SK-N-SH (cell line): ENCODE results near the gene MRPS26. TPM values are rescaled to one million over a fixed set of nuclear protein-coding genes. Genes with fewer than 3 reads are reported as not detected.
"Not testable (repeated sequence)": the region's sequence is repeated elsewhere in the genome, so short reads cannot be mapped to it uniquely, and the experiment has no call there.

ENCODE experiments used
- CTCF ChIA-PET: fragments of 300-600, 350-600 bp; formaldehyde crosslinking; extraction: SDS; loops from one replicate; lab custom pipeline; 2021; lab: Yijun Ruan, JAX
- POLR2A ChIA-PET: fragments of 350-600 bp; sonication (Branson Sonifier 250); formaldehyde crosslinking; extraction: SDS; loops from one replicate; lab custom pipeline; 2020; ENCODE audit warnings: antibody characterized with exemption, inconsistent platforms; lab: Yijun Ruan, JAX
- DNase-seq: peaks from one replicate; pipeline ENCODE4 v3.0.0; 2012
- H2AFZ ChIP-seq: fragments of 200-600 bp; sonication (generic); 2 replicates; pipeline ENCODE4 v1.8.1; 2016; ENCODE audit warnings: antibody characterized with exemption, mild to moderate bottlenecking, low read depth
- H3F3A ChIP-seq: fragments of 200-600 bp; sonication (generic); replicated peaks from 2 replicates; pipeline ENCODE3; 2016; ENCODE audit warnings: antibody characterized with exemption, mild to moderate bottlenecking; ENCODE audit not compliant: insufficient read depth
- H3K27ac ChIP-seq, 2 experiments: fragments of 200-500 bp in 1 of 2; fragments of 200-600 bp in 1 of 2; sonication (Bioruptor generic) in 1 of 2; sonication (generic), shearing (Covaris generic) in 1 of 2; 2 replicates each; pipeline versions ENCODE4 v1.5.1 to v1.6.1; 2014 to 2016; ENCODE audit warnings: low read depth in 2 of 2, inconsistent platforms in 1 of 2, low read length in 1 of 2, mild to moderate bottlenecking in 1 of 2, mixed read lengths in 1 of 2
- H3K27me3 ChIP-seq: fragments of 200-600 bp; sonication (generic), shearing (Covaris generic); 2 replicates; pipeline ENCODE4 v1.6.1; 2016; ENCODE audit warnings: mixed run types; ENCODE audit not compliant: insufficient read depth
- H3K36me3 ChIP-seq, 2 experiments: fragments of 200-500 bp in 1 of 2; fragments of 200-600 bp in 1 of 2; sonication (Bioruptor generic) in 1 of 2; sonication (generic) in 1 of 2; replicated peaks in 1 of 2; 2 replicates each; pipeline versions ENCODE3 to v1.5.1; 2014 to 2016; ENCODE audit warnings: low read length in 1 of 2, mild to moderate bottlenecking in 1 of 2; ENCODE audit not compliant: insufficient read depth in 2 of 2, control insufficient read depth in 1 of 2
- H3K4me1 ChIP-seq, 2 experiments: fragments of 200-500 bp in 1 of 2; fragments of 200-600 bp in 1 of 2; sonication (Bioruptor generic) in 1 of 2; sonication (generic), shearing (Covaris generic) in 1 of 2; 2 replicates each; pipeline versions ENCODE4 v1.5.1 to v1.6.1; 2014 to 2016; ENCODE audit warnings: low read depth in 1 of 2, low read length in 1 of 2, mixed run types in 1 of 2; ENCODE audit not compliant: insufficient read depth in 2 of 2, control insufficient read depth in 1 of 2
- H3K4me2 ChIP-seq: fragments of 200-600 bp; sonication (generic), shearing (Covaris generic); 2 replicates; pipeline ENCODE4 v1.6.1; 2017; ENCODE audit warnings: mixed run types
- H3K4me3 ChIP-seq, 2 experiments: fragments of 200-500 bp in 1 of 2; fragments of 200-600 bp in 1 of 2; sonication (Bioruptor generic) in 1 of 2; sonication (generic), shearing (Covaris generic) in 1 of 2; 2 replicates each; pipeline versions ENCODE4 v1.5.1 to v1.8.1; 2014 to 2016; ENCODE audit warnings: low read depth in 2 of 2, inconsistent platforms in 1 of 2, low read length in 1 of 2, mild to moderate bottlenecking in 1 of 2, mixed read lengths in 1 of 2, moderate library complexity in 1 of 2
- H3K79me2 ChIP-seq: fragments of 200-600 bp; sonication (generic); 2 replicates; pipeline ENCODE4 v1.8.1; 2017; ENCODE audit warnings: mild to moderate bottlenecking; ENCODE audit not compliant: insufficient read depth
- H3K9ac ChIP-seq: fragments of 200-600 bp; sonication (generic); 2 replicates; pipeline ENCODE4 v1.6.1; 2017; ENCODE audit warnings: mixed run types
- H3K9me2 ChIP-seq: fragments of 200-600 bp; sonication (generic); 2 replicates; pipeline ENCODE4 v1.6.1; 2017; ENCODE audit warnings: mixed run types
- H3K9me3 ChIP-seq: fragments of 200-600 bp; sonication (generic); 2 replicates; pipeline ENCODE4 v1.6.1; 2017; ENCODE audit warnings: mixed run types, mild to moderate bottlenecking, moderate library complexity
- H4K20me1 ChIP-seq: fragments of 200-600 bp; sonication (generic); 2 replicates; pipeline ENCODE4 v1.6.1; 2017; ENCODE audit warnings: mild to moderate bottlenecking, mixed run types; ENCODE audit not compliant: insufficient read depth
- CHD2 ChIP-seq: fragments of 150-350 bp; IDR thresholded peaks from 2 replicates; pipeline ENCODE4 v1.6.1; 2018; ENCODE audit warnings: low read length; ENCODE audit not compliant: partially characterized antibody
- ELF1 ChIP-seq: IDR thresholded peaks from 2 replicates; pipeline ENCODE4 v1.4.0; 2012
- EZH2phosphoT487 ChIP-seq: fragments of 200-600 bp; sonication (generic); IDR thresholded peaks from 2 replicates; pipeline ENCODE4 v1.6.1; 2017; ENCODE audit warnings: low read depth, mixed run types, mild to moderate bottlenecking, antibody characterized with exemption, moderate library complexity, borderline replicate concordance
- FOXM1 ChIP-seq: IDR thresholded peaks from 2 replicates; pipeline ENCODE4 v1.4.0; 2012; ENCODE audit warnings: low read depth, mild to moderate bottlenecking
- GABPA ChIP-seq: IDR thresholded peaks from 2 replicates; pipeline ENCODE4 v1.4.0; 2012; ENCODE audit warnings: low read depth, mild to moderate bottlenecking
- JUND ChIP-seq: IDR thresholded peaks from 2 replicates; pipeline ENCODE4 v1.4.0; 2012
- NFIC ChIP-seq: IDR thresholded peaks from 2 replicates; pipeline ENCODE4 v1.4.0; 2012; ENCODE audit warnings: borderline replicate concordance
- NRF1 ChIP-seq: IDR thresholded peaks from 2 replicates; pipeline ENCODE4 v1.6.1; 2012; ENCODE audit warnings: low read depth, mild to moderate bottlenecking, low read length
- RCOR1 ChIP-seq: fragments of 150-350 bp; IDR thresholded peaks from 2 replicates; pipeline ENCODE4 v1.6.1; 2017; ENCODE audit warnings: antibody characterized with exemption, low read length
- RXRA ChIP-seq: IDR thresholded peaks from 2 replicates; pipeline ENCODE4 v1.4.0; 2012; ENCODE audit warnings: low read depth, mild to moderate bottlenecking, borderline replicate concordance
- SIN3A ChIP-seq: IDR thresholded peaks from 2 replicates; pipeline ENCODE4 v1.6.1; 2012; ENCODE audit warnings: low read depth, mild to moderate bottlenecking, low read length, moderate library complexity, borderline replicate concordance
- TAF1 ChIP-seq: IDR thresholded peaks from 2 replicates; pipeline ENCODE4 v1.6.1; 2012; ENCODE audit warnings: low read depth, mild to moderate bottlenecking, low read length, moderate library complexity, borderline replicate concordance
- TCF12 ChIP-seq: IDR thresholded peaks from 2 replicates; pipeline ENCODE4 v1.4.0; 2012
- TEAD4 ChIP-seq: IDR thresholded peaks from 2 replicates; pipeline ENCODE4 v1.4.0; 2012; ENCODE audit warnings: mild to moderate bottlenecking, borderline replicate concordance; ENCODE audit not compliant: insufficient read depth
- YY1 ChIP-seq: IDR thresholded peaks from 2 replicates; pipeline ENCODE4 v1.4.0; 2012; ENCODE audit warnings: low read depth, mild to moderate bottlenecking
- WGBS: methylation state at CpG from one replicate; pipeline ENCODE4 v1.1.6; 2017; ENCODE audit warnings: low lambda C conversion rate; 5-methylcytosine and 5-hydroxymethylcytosine counted together
- polyA plus RNA-seq, 3 experiments: library from polyadenylated mRNA; depleted of rRNA; stranded (reverse); fragments of >200 nt; gene quantifications; 2 replicates each; pipeline ENCODE4 v1.2.3, GENCODE V29; 2012
- TF ChIP-seq, protein P1 (sequence below): fragments of 200-600 bp; sonication (generic); IDR thresholded peaks from 2 replicates; pipeline ENCODE4 v1.6.1; 2017; ENCODE audit warnings: antibody characterized with exemption, mild to moderate bottlenecking, moderate library complexity
- TF ChIP-seq, protein P2 (sequence below): IDR thresholded peaks from 2 replicates; pipeline ENCODE4 v1.4.0; 2012; ENCODE audit warnings: low read depth
- TF ChIP-seq, protein P3 (sequence below): IDR thresholded peaks from 2 replicates; pipeline ENCODE4 v1.4.0; 2012; ENCODE audit warnings: low read depth, borderline replicate concordance
- TF ChIP-seq, protein P4 (sequence below): IDR thresholded peaks from 2 replicates; pipeline ENCODE4 v1.4.0; 2012; ENCODE audit warnings: low read depth, borderline replicate concordance
- TF ChIP-seq, protein P5 (sequence below): IDR thresholded peaks from 2 replicates; pipeline ENCODE4 v1.6.1; 2012; ENCODE audit warnings: mild to moderate bottlenecking, low read depth, low read length, moderate library complexity

MRPS26 gene
- polyA plus RNA-seq, 1 of the 3 experiments (the other 2 are of a cell fraction): 152 TPM

DNA sequence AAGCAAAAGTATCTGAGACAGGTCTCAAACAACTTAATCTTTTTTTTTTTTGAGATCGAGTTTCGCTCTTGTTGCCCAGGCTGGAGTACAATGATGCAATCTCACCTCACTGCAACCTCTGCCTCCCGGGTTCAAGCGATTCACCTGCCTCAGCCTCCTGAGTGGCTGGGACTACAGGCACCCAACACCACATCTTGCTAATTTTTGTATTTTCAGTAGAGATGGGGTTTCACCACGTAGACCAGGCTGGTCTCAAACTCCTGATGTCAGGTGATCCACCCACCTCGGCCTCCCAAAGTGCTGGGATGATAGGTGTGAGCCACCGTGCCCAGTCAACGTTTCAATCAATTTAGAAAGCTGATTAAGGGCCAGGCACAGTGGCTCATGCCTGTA is 27.4 kb downstream of the MRPS26 start:
- H3K9me2 ChIP-seq, H3K79me2 ChIP-seq, H3K9ac ChIP-seq, POLR2A ChIA-PET, H3F3A ChIP-seq, H3K4me2 ChIP-seq, H3K36me3 ChIP-seq, H3K27me3 ChIP-seq, DNase-seq, H3K4me3 ChIP-seq, H4K20me1 ChIP-seq, H2AFZ ChIP-seq, H3K9me3 ChIP-seq, H3K4me1 ChIP-seq, H3K27ac ChIP-seq: not testable (repeated sequence)
- WGBS: 77% methylated on average over 8 of the region's 8 CpGs
- CTCF ChIA-PET: interaction anchor here (0.9 to 1.2 kb wide), 2 partner anchors 11 to 19 kb away, joined by 3 to 4 read pairs; no protein-coding TSS in a partner anchor

DNA sequence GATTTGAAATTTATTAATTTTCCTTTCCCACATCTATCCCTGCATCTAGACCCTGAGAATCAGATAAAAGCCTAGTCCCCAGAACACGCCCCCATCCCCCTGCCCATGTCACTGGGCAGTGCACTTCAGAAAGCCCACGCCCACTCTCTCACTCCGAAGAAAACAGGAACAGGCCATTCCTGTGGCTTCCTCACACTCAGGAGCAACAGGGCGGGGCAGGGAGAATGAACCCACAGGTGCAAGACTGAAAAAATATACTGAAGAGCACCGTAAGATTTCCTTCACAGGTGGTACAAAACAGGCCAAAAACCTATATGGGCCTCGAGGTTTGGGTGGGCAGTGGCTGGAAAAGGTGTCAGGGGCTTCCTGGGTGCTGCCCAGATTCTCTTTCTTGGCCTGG is 29.0 kb downstream of the MRPS26 start:
- no peak for TF ChIP-seq TCF12
- no peak for TF ChIP-seq SIN3A
- TF ChIP-seq, protein P1, sequence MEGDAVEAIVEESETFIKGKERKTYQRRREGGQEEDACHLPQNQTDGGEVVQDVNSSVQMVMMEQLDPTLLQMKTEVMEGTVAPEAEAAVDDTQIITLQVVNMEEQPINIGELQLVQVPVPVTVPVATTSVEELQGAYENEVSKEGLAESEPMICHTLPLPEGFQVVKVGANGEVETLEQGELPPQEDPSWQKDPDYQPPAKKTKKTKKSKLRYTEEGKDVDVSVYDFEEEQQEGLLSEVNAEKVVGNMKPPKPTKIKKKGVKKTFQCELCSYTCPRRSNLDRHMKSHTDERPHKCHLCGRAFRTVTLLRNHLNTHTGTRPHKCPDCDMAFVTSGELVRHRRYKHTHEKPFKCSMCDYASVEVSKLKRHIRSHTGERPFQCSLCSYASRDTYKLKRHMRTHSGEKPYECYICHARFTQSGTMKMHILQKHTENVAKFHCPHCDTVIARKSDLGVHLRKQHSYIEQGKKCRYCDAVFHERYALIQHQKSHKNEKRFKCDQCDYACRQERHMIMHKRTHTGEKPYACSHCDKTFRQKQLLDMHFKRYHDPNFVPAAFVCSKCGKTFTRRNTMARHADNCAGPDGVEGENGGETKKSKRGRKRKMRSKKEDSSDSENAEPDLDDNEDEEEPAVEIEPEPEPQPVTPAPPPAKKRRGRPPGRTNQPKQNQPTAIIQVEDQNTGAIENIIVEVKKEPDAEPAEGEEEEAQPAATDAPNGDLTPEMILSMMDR: no peak
- no peak for TF ChIP-seq NFIC
- no peak for TF ChIP-seq FOXM1
- TF ChIP-seq YY1: no peak
- TF ChIP-seq, protein P2, sequence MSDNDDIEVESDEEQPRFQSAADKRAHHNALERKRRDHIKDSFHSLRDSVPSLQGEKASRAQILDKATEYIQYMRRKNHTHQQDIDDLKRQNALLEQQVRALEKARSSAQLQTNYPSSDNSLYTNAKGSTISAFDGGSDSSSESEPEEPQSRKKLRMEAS: no peak
- no peak for TF ChIP-seq RXRA
- TF ChIP-seq ELF1: no peak
- TF ChIP-seq EZH2phosphoT487: no peak
- TF ChIP-seq, protein P3, sequence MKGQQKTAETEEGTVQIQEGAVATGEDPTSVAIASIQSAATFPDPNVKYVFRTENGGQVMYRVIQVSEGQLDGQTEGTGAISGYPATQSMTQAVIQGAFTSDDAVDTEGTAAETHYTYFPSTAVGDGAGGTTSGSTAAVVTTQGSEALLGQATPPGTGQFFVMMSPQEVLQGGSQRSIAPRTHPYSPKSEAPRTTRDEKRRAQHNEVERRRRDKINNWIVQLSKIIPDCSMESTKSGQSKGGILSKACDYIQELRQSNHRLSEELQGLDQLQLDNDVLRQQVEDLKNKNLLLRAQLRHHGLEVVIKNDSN: no peak
- no peak for TF ChIP-seq GABPA
- TF ChIP-seq, protein P4, sequence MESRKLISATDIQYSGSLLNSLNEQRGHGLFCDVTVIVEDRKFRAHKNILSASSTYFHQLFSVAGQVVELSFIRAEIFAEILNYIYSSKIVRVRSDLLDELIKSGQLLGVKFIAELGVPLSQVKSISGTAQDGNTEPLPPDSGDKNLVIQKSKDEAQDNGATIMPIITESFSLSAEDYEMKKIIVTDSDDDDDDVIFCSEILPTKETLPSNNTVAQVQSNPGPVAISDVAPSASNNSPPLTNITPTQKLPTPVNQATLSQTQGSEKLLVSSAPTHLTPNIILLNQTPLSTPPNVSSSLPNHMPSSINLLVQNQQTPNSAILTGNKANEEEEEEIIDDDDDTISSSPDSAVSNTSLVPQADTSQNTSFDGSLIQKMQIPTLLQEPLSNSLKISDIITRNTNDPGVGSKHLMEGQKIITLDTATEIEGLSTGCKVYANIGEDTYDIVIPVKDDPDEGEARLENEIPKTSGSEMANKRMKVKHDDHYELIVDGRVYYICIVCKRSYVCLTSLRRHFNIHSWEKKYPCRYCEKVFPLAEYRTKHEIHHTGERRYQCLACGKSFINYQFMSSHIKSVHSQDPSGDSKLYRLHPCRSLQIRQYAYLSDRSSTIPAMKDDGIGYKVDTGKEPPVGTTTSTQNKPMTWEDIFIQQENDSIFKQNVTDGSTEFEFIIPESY: no peak
- TF ChIP-seq RCOR1: no peak
- no peak for TF ChIP-seq TEAD4
- TF ChIP-seq, protein P5, sequence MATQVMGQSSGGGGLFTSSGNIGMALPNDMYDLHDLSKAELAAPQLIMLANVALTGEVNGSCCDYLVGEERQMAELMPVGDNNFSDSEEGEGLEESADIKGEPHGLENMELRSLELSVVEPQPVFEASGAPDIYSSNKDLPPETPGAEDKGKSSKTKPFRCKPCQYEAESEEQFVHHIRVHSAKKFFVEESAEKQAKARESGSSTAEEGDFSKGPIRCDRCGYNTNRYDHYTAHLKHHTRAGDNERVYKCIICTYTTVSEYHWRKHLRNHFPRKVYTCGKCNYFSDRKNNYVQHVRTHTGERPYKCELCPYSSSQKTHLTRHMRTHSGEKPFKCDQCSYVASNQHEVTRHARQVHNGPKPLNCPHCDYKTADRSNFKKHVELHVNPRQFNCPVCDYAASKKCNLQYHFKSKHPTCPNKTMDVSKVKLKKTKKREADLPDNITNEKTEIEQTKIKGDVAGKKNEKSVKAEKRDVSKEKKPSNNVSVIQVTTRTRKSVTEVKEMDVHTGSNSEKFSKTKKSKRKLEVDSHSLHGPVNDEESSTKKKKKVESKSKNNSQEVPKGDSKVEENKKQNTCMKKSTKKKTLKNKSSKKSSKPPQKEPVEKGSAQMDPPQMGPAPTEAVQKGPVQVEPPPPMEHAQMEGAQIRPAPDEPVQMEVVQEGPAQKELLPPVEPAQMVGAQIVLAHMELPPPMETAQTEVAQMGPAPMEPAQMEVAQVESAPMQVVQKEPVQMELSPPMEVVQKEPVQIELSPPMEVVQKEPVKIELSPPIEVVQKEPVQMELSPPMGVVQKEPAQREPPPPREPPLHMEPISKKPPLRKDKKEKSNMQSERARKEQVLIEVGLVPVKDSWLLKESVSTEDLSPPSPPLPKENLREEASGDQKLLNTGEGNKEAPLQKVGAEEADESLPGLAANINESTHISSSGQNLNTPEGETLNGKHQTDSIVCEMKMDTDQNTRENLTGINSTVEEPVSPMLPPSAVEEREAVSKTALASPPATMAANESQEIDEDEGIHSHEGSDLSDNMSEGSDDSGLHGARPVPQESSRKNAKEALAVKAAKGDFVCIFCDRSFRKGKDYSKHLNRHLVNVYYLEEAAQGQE: no peak
- no peak for TF ChIP-seq CHD2
- TF ChIP-seq NRF1: no peak
- no peak for TF ChIP-seq TAF1
- no peak for TF ChIP-seq JUND
- no peaks in the 10 kb centered on the region for H3K36me3 ChIP-seq
- H4K20me1 ChIP-seq: no peaks in the 10 kb centered on the region
- CTCF ChIA-PET: interaction anchor here (2.0 kb wide), 1 partner anchor 21 kb away, joined by 6 read pairs; no protein-coding TSS in a partner anchor
- no peaks in the 10 kb centered on the region for H3K9me2 ChIP-seq
- H3K9ac ChIP-seq: no peak overlapping the region
- H3K27ac ChIP-seq: no peak overlapping the region
- no peak overlapping the region for H2AFZ ChIP-seq
- H3F3A ChIP-seq: no peaks in the 10 kb centered on the region
- DNase-seq: no peak
- H3K9me3 ChIP-seq: no peaks in the 10 kb centered on the region
- H3K4me2 ChIP-seq: no peak overlapping the region
- H3K4me1 ChIP-seq: no peaks in the 10 kb centered on the region
- 69% methylated on average over 6 of the region's 6 CpGs for WGBS
- H3K27me3 ChIP-seq: no peaks in the 10 kb centered on the region
- no peaks in the 10 kb centered on the region for H3K79me2 ChIP-seq
- no peak overlapping the region for H3K4me3 ChIP-seq
- POLR2A ChIA-PET: no interaction called here
